AG04449 (cell line): ENCODE results near the gene LMF2.

Experiments
- CTCF ChIA-PET: fragments of 350-600 bp; formaldehyde crosslinking; extraction: SDS; loops from one replicate; lab custom pipeline; 2021; ENCODE audit warnings: antibody characterized with exemption; lab: Yijun Ruan, JAX
- POLR2A ChIA-PET: fragments of 400-600, 350-600 bp; formaldehyde crosslinking; extraction: SDS; loops from one replicate; lab custom pipeline; 2020; ENCODE audit warnings: antibody characterized with exemption, inconsistent platforms; lab: Yijun Ruan, JAX
- DNase-seq: peaks from one replicate; pipeline ENCODE4 v3.0.0-alpha.2; 2010; ENCODE audit warnings: low read depth, low spot score
- H3K4me3 ChIP-seq: 2 replicates; pipeline ENCODE4 v1.5.1; 2011; ENCODE audit warnings: low read depth, mild to moderate bottlenecking, control low read depth, low read length
- CTCF ChIP-seq: IDR thresholded peaks from one replicate; pipeline ENCODE4 v1.5.1; 2011; ENCODE audit warnings: mild to moderate bottlenecking, moderate library complexity, low read length, control low read depth, inconsistent platforms; ENCODE audit not compliant: insufficient read depth; ENCODE audit errors: missing control alignments

LMF2 gene

GRCh38 chr22:50507991-50508884 is 736 bp upstream of the LMF2 start, which contains the start of gene NCAPH2:
Gene NCAPH2 (plus strand): TSS chr22:50508224. CDS start chr22:50508338, 114 bp downstream.
- TF ChIP-seq CTCF = no peak

DNA sequence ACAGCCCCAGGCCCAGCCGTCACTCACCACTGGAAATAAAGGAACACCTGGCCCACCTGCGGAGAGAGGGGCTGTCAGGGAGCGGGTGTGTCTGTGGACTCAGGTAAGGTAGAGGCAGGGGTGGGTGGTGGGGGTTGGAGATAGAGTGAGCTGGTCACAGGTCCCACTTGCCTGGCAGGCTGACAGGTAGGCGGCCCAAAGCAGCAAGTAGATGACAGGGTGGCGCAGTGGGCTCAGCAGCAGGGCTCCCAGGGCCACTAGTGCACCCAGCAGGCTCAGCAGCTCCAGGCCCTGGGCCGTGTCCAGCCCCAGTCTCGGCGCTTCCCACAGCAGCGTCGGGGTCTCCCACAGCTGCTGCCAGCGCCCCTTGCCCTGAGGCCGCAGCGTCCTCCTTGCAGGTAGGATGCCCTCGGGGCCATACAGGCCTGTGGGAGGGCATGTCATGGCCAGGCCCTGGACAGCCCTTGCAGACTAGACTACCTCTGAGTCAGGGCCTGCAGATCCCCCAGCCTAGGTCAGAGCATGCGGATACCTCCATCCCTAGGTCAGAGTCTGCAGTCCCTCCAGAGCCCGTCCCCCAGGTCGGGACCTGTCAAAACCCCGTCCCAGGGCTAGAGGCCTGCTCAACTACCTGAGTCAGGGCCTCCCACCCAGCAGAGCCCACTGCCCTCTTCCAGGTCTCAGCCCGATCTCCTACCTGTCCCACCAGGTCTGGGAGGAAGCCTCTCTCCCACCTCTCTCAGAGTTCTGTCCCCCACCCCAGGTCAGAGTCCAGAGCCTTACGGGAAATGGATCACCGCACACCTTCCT is 686 bp downstream of the LMF2 start:
- ChIA-PET CTCF (interaction anchor here (1.0 to 1.2 kb wide), 2 partner anchors 9 to 19 kb away, joined by 3 to 5 read pairs; partner anchors contain the start of gene SCO2), POLR2A (interaction anchor here (0.7 kb wide), 1 partner anchor 10 kb away, joined by 3 read pairs; no protein-coding TSS in a partner anchor)
- TF ChIP-seq CTCF = no peak
- no peak for DNase-seq
- peak overlapping the region; percentile 96 for H3K4me3 ChIP-seq

More at GRCh38 chr22:50507991-50508884, 736 bp upstream of the LMF2 start, which contains the start of gene NCAPH2:
- peak within 1 kb of the TSS; percentile 96 for H3K4me3 ChIP-seq
- CTCF ChIA-PET = interaction anchor here (0.7 to 2.3 kb wide), 12 partner anchors 8 to 188 kb away, joined by 3 to 14 read pairs (median 4); partner anchors contain the start of genes SCO2 and SYCE3
- POLR2A ChIA-PET = interaction anchor here (0.7 to 1.9 kb wide), 5 partner anchors 10 to 64 kb away, joined by 3 to 25 read pairs (median 4); partner anchors contain the start of gene SCO2
- peak; percentile 58 for DNase-seq

GRCh38 chr22:50505776-50506610 is 1.5 kb downstream of the LMF2 start:
- POLR2A ChIA-PET = interaction anchor here (0.7 kb wide), 2 partner anchors 9 to 265 kb away, joined by 3 read pairs; no protein-coding TSS in a partner anchor
- CTCF ChIA-PET = interaction anchor here (1.0 to 1.3 kb wide), 3 partner anchors 8 to 22 kb away, joined by 3 to 5 read pairs (median 3); partner anchors contain the start of gene SCO2
- peak overlapping the region; percentile 96 for H3K4me3 ChIP-seq

DNA sequence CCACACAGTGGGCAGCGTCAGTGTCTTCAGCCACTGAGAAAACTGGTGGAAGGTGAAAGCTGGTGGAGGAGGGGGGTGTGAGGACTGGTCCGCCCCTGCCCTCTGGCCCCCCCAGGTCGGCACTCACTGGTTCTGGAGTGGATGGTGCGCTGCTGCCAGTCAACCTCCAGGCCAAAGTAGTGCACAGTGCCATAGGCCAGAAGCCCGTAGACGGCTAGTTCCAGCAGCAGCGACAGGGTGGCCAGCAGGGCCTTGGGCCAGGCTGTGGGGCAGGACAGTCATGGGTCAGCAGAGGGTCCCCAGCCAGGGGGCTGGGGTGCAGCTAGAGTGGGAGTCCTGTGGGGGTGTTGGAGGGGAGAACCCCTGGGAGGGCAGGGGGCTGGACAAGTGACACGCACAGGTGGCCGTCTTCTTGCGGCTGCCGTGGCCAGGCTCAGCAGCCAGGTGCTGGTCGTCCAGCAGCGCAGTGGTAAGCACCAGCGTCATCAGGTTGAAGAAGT is 2.2 kb downstream of the LMF2 start:
- DNase-seq = no peak
- TF ChIP-seq CTCF = no peak
- ChIA-PET CTCF (interaction anchor here (1.3 kb wide), 1 partner anchor 22 kb away, joined by 3 read pairs; no protein-coding TSS in a partner anchor), POLR2A (interaction anchor here (0.7 kb wide), 1 partner anchor 264 kb away, joined by 3 read pairs; no protein-coding TSS in a partner anchor)
- no peak overlapping the region for H3K4me3 ChIP-seq

More at GRCh38 chr22:50505776-50506610, 1.5 kb downstream of the LMF2 start:
- TF ChIP-seq CTCF = no peak
- DNase-seq = no peak
